HTR-8/SVneo (cell line): ENCODE data around the gene INPP5D.

Source experiments
- DNase-seq: peaks from one replicate; pipeline ENCODE4 v3.0.0; 2011; ENCODE audit warnings: low spot score, mixed read lengths; ENCODE audit not compliant: insufficient read length
- FAIRE-seq: peaks from 2 replicates; lab custom pipeline; 2011; peaks lifted over from hg19 to GRCh38; lab: Jason Lieb, UNC

The INPP5D gene

DNA sequence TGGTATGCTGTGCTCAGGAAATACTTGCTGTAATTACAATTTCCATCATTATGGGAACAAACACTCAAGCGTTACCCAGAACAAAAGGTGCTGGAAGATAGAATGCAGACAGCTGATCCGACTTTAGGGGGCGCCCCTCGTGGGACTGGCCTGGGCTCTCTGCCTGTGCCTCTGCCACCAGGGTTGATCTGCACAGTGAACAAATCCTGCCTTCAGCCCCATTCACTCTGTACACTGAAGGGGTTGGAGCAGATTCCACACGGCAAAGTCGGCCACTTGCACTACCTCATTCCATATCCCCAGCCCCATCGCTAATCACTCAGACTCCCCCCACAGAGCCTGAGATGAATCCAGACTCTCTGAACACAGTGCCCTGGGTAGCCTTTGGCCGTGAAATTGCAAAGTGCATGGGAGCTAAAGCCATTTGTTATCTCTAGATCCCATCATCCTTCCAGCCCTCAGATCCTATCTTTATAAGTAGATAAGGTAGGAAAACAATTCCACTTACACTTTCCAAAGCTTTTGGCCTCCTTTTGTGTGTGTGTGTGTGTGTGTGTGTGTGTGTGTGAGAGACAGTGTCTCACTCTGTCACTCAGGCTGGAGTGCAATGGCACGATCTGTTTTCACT is 69.3 kb downstream of the INPP5D start:
- no peak for FAIRE-seq

DNA sequence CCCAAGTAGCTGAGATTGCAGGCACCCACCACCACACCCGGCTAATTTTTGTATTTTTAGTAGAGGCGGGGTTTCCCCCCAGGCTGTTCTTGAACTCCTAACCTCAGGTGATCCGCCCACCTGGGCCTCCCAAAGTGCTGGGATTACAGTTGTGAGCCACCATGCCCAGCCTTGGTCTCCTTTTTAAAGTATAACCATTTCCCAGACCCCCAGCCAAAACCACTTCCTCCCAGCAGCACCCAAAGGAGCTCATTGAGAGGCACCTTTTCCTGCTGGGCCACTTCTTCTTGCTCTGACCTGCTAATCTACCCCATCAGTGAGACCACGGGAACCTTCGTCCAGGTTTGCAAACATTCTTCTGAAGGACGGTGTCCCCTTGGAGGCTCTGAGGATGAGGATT is 69.9 kb downstream of the INPP5D start:
- DNase-seq (no peak), FAIRE-seq (no peak)

More for the DNA sequence above, 69.3 kb downstream of the INPP5D start:
- no peak for DNase-seq

DNA sequence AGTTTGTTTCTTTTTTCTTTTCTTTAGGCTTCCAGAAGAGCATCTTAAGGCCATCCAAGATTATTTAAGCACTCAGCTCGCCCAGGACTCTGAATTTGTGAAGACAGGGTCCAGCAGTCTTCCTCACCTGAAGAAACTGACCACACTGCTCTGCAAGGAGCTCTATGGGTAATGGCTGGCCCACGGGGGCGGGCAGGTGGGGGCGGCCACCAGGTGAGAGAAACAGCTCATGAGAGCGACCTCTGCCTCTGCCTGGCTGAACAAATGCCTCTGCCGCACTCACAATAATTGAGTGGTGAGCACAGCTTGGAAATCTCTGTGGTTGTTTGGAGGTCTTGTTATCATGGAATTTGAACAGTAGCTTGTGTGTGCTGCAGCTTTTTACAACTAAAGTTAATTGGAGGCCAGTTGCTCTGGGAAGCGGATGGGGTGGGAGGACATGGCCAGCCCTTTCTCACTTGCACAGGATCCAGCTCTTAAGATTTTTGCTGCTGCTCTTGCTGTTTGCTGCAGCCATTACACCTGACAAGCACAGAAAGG is 70.4 kb downstream of the INPP5D start:
- DNase-seq (no peak), FAIRE-seq (no peak)

DNA sequence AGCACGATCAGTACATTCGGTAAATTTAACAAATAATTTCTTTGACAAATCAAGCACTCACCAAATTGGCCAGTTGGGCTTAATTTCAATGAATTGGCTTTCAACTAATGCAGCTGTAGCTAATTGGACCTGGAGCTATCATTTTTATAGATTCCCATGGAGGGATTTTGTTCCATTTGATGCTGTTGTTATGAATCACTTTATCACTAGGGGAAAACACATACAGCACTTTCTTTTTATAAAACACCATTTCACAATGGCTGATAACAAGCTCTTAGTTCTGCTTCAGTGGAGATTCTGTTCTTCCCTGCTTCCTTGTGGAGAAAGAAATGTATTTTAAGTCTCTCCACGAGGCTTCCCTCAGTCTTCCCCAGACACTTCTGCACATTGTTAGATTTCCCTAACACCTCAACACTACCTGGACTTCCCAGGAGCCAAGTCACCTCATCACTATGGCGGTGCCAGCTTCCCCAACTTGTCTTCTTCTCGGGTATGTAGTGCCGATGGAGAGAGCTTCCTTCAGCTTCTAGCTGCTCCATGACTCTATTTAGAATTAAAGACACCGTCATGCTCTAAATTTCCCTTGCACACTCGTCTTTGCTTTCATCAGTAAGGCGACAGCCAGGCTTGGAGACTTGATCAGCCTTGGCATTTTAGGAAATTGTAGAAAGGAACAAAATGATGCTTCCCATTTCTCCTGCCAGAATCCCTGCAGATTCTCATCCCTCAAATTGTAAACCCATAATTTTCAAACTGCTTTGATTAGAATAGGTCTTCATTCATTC is 72.0 kb downstream of the INPP5D start:
- no peak for FAIRE-seq
- no peak for DNase-seq

DNA sequence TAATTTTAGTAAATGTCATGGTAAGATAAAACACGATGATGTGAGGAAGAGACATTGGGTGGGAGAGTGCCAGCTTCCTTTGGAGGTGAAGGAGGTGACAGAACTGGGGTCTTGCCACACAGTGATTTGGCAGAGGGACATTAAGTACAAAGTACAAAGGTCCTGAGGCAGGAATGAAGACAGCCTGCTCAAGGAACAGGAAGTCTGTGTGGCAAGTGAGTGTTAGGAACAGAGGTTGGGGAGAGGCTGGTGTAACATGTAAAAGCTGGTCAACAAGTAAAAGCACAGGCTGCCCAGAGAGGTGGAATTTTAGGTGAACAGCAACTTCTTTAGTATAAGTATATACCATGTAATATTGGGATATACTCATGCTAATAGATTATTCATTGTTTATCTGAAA is 73.1 kb downstream of the INPP5D start:
- FAIRE-seq, result no peak
- DNase-seq, result no peak

DNA sequence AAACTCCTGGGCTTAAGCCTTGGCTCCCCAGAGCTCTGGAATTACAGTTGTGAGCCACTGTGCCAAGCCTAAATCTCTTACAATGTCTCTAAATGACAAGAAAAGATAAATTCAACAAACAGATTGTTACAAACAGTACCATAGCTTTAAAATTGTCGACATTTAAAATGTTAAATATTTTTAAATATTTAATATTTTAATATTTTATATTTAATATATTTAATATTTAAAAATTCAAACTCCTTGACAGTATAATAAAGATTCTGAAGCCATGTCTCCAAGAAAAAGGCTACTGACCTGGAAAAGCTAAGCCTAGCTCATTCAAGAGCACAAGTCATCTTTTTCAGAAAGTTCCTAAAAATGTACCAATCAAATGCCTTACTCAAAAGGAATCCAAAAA is 75.3 kb downstream of the INPP5D start:
- DNase-seq, result no peak
- FAIRE-seq, result no peak

DNA sequence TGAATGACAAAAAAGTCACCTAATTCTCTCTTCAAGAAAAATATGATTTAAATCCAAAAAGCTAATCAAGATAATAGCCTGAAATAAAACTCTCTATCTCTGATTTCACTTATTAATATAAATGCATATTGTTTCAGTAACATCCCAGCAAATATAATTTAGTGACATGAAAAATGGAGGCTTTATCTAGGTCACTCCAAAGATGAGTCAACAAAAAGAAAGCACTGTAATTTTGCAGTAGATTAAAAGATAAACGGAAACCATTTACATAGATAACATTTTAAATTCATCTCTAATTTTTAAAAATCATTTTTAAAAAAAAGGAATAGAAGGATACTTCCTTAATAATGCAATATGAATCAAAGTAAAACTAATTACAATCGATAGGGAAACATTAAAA is 76.9 kb downstream of the INPP5D start:
- FAIRE-seq (no peak), DNase-seq (no peak)

DNA sequence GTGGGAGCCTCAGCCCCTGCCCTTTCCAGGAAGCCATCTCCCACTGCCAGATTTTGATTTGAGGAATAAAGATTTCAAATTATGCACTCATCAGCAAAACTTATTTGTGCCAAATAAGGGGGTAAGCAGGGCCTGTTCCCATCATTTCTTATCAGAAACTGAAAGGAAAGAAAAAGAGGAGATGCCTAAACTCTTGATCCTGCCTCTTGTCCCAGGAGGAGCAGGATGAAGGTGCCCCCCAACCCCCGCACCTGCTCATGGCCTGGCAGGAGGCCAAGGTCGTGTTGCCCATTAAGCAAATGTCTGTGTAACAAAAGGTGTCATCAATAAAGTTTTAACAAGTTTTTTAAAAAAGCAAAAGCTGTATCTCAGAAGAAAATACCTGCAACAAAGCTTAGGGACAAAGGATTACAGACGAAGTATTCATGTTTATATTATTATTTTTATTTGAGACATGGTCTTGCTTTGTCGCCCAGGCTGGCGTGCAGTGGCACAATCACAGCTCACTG is 80.0 kb downstream of the INPP5D start:
- FAIRE-seq, result no peak
- no peak for DNase-seq

DNA sequence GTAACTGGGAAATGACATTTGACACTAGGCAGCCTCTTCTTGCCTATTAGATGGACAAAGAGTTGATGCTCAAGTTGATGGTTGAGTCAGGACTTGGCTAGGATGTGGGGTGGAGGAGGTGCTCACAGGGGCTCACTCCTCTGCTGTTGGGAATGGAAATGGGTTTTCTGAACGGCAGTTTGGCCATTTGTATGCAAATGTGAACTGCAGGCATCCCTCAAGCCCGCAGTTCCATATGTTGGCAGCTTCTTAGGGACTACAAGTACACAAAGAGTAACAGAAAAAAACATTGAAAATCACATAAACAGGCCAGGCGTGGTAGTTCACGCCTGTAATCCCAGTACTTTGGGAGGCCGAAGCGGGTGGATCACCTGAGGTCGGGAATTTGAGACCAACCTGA is 80.8 kb downstream of the INPP5D start:
- DNase-seq (no peak), FAIRE-seq (no peak)

DNA sequence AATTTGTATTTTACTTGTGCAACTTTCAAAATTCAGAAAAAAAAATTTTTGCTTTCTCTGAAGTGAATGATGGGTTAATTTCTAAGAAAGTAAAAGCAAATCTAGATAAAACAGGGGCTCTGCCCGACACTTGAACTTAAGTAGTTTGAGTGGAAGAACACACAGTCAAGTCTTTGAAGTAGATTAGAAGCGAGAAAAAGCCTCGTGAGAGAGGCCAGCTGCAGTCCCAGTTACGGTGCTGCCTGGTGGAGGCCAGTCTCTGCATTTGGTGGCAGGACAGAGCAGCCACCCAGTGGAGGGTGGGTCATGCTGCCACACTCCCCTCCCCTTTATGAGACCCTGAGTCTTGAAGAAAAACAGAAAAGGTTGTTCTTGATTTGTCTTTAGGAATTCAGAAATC is 81.8 kb downstream of the INPP5D start:
- FAIRE-seq, result no peak
- DNase-seq, result no peak

DNA sequence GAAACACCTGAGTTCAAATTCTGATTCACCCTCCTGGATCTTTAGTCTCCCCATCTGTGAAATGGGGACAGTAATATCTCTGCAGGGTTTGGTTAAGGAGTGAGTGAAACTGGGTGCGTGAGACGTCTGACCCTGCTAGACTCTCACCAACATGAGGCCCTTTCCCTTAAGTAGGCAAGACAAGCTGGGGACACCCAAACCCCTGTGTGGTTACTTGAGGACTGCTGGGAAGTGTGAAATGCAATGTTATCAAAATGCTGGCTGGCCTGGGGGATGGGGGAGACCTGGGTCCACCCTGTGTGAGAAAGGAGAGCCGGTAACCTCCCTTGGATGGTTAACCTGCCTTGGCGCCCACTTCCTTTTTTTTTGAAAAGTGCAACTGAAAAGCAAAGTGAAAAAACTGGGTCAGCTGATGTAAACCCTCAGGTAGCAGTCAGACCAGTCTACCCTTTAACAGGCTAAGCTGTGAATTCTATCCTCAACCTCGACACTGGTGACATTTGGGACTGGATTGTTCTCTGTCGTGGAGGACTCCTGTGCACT is 82.3 kb downstream of the INPP5D start:
- FAIRE-seq, result no peak
- no peak for DNase-seq

DNA sequence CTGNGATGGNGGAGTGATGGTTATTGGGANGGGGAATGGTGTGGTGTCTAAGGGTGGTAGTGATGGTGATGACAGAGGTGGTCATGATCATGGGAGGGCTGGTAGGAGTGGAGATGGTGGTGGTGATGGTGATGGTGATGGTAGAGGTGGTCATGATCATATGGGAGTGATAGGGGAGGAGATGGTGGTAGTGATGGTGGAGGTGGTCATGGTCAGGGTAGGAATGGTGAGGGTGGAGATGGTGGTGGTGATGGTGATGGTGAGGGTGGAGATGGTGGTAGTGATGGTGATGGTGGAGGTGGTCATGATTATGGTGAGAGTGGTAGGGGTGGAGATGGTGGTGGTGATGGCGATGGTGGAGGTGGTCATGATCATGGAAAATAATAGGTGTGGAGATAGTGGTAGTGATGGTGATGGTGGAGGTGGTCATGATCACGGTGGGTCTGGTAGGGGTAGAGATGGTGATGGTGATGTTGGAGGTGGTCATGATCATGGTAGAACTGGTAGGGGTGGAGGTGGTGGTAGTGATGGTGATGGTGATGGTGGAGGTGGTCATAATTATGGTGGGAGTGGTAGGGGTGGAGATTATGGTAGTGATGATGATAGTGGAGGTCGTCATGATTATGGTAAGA is 83.7 kb downstream of the INPP5D start:
- no peak for DNase-seq
- no peak for FAIRE-seq

DNA sequence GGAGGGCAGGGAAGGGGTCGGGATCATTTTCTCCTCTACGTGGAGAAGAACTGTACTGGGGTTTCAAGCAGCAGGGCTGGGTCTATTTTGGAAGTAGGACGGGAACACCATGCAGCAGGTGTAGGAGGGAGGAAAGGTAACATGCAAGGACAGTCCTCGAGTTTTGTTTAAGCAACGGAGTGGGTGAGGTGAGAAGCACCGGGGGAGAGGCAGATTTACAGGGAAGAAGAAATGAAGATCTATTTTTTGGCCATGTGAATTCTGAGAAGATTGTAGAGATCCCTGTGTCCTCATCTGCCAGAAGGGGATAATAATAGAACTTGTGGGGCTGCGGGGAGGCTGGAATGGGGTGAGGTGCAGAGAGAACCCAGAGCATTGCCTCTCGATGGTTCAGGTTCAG is 85.6 kb downstream of the INPP5D start:
- DNase-seq (no peak), FAIRE-seq (no peak)

DNA sequence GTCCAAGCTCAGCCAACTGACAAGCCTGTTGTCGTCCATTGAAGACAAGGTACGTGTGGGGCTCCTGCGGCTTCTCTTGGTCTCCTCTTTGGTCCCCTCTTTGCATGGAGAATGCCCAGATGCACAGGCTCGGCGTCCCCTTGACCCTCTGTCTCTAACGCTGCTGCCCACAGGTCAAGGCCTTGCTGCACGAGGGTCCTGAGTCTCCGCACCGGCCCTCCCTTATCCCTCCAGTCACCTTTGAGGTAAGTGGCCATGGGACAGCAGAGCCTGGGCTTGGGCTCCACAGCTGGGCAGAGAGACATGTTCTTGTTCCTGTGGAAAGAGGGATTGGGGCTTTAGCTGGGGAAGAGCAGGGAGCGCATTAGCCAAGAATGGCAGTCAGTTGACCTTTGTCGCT is 86.1 kb downstream of the INPP5D start:
- no peak for FAIRE-seq
- no peak for DNase-seq

DNA sequence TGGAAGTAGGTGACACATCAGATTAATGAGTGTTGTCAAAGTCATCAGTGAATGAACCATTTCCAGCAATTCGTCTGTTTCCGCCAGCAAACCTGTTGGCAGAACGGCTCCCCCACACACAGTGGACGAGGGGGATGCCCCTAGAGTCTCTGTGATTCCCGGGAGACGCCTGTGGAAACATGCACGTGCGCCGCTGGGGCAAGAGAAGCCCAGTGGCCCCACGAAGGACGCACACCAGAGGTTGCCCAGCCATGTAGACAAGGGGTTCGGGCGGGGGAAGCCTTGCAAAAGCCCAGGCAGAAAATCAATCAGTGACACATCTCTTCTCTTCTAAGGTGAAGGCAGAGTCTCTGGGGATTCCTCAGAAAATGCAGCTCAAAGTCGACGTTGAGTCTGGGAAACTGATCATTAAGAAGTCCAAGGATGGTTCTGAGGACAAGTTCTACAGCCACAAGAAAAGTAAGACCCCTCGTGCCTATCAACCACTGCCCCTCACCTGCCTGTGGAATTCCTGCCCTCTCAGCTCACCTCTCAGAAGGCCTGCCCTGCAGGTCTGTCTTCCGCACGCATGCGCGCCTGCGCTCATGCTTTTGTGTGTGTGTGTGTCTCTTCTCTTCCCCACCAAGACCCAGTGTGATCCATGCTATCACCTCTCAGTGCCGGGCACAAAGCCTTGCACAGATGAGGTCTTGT is 87.1 kb downstream of the INPP5D start:
- DNase-seq, result no peak
- FAIRE-seq, result no peak

DNA sequence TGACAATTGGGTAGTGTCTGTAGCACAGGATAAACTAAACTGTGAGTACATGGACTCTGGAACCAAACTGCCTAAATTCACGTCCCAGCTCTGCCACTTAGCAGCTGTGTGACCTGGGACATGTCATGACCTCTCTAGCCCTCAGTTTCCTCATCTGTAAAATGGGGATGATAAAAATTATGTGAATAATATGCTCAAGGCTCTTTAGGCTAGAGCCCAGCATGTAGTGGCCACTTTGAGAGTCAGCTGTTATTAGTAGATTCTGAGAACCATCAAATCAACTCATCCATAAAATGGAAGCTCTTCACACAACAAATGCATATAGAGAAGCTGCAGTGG is 87.7 kb downstream of the INPP5D start:
- DNase-seq (no peak), FAIRE-seq (no peak)

DNA sequence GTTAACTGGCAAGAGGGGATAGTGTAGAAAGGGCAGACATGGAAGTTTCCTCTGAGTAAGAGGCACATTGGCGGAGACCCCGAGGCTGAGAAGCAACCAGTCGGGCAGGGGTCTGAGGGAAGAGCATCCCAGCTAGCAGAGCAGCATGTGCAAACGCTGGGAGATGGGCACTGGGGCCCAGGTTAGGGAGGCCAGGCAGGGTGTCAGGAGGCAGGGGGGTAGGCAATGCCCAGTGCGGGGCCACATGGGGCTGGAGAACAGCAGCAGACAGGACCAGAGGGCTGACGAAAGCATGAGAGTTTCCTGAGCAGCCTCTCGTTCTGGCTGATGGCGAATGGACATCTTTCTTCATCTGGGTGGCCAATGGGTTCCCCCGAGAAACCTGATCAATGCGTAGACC is 88.2 kb downstream of the INPP5D start:
- FAIRE-seq (no peak), DNase-seq (no peak)

DNA sequence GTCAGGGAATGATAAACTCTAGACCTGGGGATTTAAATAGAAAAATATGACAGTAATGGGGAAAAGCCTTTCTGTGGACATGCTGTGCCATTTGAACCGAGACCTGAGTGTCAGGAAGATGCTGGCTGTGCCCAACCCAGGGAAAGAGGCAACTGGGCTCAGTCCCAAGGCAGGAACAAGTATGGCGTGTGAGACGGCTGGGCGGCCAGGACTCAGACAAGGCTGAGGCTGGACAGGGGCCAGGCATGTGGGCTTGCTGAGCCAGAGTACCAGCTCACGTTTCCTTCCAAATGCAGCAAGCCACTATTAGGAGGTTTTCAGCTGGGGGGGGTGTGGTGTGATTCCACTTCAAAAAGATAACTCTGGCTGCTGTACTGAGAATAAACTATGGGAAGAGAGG is 92.4 kb downstream of the INPP5D start:
- no peak for DNase-seq
- FAIRE-seq, result no peak

DNA sequence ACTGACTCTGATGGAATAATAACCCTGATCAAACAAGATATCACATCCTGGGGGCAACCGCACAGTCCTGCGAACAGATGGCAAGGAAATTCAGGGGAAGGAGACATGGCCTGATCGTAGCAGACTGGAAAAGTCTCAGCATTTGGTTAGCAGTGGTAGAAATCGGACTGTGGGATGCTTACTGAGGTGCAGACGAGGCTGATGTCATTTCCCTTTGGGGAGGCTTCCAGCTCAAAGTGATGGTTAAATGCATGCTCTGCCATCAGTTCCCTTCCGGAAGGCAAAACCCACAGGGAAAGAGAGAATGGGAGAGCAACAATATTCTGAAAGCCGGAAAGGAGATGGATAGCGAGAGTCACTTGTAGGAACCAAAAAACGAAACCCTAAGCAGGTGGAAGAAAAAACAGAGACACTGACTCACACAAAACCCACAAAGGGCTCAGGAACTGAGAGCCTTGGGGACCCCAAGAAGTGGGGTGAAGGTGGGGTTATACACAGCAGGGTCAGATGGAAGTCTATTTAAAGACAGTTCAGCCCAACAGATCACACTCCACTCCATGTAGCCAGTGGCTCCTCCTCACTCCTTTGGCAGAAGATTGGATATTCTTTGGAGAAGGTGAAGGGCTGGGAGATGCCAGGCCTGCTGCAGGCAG is 93.1 kb downstream of the INPP5D start:
- no peak for FAIRE-seq
- DNase-seq, result no peak

DNA sequence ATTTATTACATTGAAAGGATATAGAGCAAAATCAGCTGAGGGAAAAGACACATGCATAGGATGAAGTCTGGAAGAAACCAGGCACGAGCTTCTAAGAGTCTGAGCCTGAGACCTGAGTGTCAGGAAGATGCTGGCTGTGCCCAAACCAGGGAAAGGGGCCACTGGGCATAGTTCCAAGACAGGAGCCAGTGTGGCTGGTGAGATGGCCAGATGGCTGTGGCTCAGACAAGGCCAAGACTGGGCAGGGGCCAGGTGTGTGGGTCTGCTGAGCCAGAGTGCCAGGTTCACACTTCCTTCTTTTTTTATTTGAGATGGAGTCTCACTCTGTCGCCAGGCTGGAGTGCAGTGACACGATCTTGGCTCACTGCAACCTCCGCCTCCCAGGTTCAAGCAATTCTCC is 95.9 kb downstream of the INPP5D start:
- no peak for DNase-seq
- FAIRE-seq, result no peak
